ENCODE results near the gene TSFM. TPM values are rescaled to one million over a fixed set of nuclear protein-coding genes. Genes with fewer than 3 reads are reported as not detected.
A peak's percentile ranks its signal among the peaks of the same experiment; 100 is the strongest.

TSFM gene
- total RNA-seq, 6 donors from 2014 or later, result 5.0 to 34.0 (median 22.8) TPM

GRCh38 chr12:57810450-57810849 is 27.9 kb downstream of the TSFM start:
- peak in 1 of 2 donors; percentile 40 for ATAC-seq (ENCODE audit: low FRiP score in 2 of 2)
- Histone ChIP-seq H3K27me3 (no peaks in the 10 kb centered on the region), H3K27ac (no peak overlapping the region), H3K36me3 (peaks cover 13 to 73% (median 63%) of the 10 kb centered on the region in 4 donors), H3K4me3 (no peak overlapping the region), H3K9me3 (no peaks in the 10 kb centered on the region), H3K4me1 (peaks cover 2 to 17% (median 11%) of the 10 kb centered on the region in 4 donors)
- DNase-seq, result no peak
- no peak for TF ChIP-seq POLR2AphosphoS5 (IDR thresholded peaks at IDR 0.05)
- 92 to 96% methylated on average over 5 of the region's 5 CpGs for WGBS, 2 donors

GRCh38 chr12:57811028-57811755 is 28.6 kb downstream of the TSFM start:
- Histone ChIP-seq H3K9me3 (no peaks in the 10 kb centered on the region), H3K36me3 (peaks cover 13 to 71% (median 59%) of the 10 kb centered on the region in 4 donors), H3K27ac (no peak overlapping the region), H3K4me3 (no peak overlapping the region), H3K27me3 (no peaks in the 10 kb centered on the region), H3K4me1 (peaks cover 9 to 25% (median 19%) of the 10 kb centered on the region in 4 donors)
- ATAC-seq (ENCODE audit: low FRiP score in 2 of 2) (no peak), DNase-seq (no peak)
- WGBS, 2 donors, result 92 to 94% methylated on average over 10 of the region's 10 CpGs
- TF ChIP-seq POLR2A (IDR thresholded peaks at IDR 0.05) (no peak), EP300 (IDR thresholded peaks at IDR 0.05) (no peak)

- TF ChIP-seq EP300 (IDR thresholded peaks at IDR 0.05), result no peak
- peak overlapping the region in 2 of 4 donors; percentile 0 to 28 for H3K27ac ChIP-seq
- no peaks in the 10 kb centered on the region for H3K9me3 ChIP-seq
- no peak overlapping the region for H3K4me3 ChIP-seq
- WGBS, 2 donors, result 85 to 90% methylated on average over 12 of the region's 14 CpGs
- ATAC-seq (ENCODE audit: low FRiP score in 2 of 2), result no peak
- peaks cover 11 to 51% (median 38%) of the 10 kb centered on the region in 4 donors for H3K36me3 ChIP-seq
- DNase-seq, result no peak
- H3K4me1 ChIP-seq, result peaks cover 31 to 43% (median 38%) of the 10 kb centered on the region in 4 donors
- H3K27me3 ChIP-seq, result no peaks in the 10 kb centered on the region
These were observed 30.8 kb downstream of the TSFM start for GRCh38 chr12:57813111-57813970.

GRCh38 chr12:57813971-57814772 is 31.6 kb downstream of the TSFM start:
- TF ChIP-seq POLR2A (IDR thresholded peaks at IDR 0.05), result no peak
- TF ChIP-seq EP300 (IDR thresholded peaks at IDR 0.05), result no peak
- TF ChIP-seq CTCF (IDR thresholded peaks at IDR 0.05), result no peak
- TF ChIP-seq POLR2AphosphoS5 (IDR thresholded peaks at IDR 0.05), result no peak
- Histone ChIP-seq H3K9me3 (no peaks in the 10 kb centered on the region), H3K36me3 (peaks cover 8 to 50% (median 32%) of the 10 kb centered on the region in 4 donors), H3K27ac (peak overlapping the region in 3 of 4 donors; percentile 0 to 88 (median 28)), H3K4me3 (no peak overlapping the region), H3K4me1 (peaks cover 39 to 52% (median 45%) of the 10 kb centered on the region in 4 donors), H3K27me3 (no peaks in the 10 kb centered on the region)
- ATAC-seq (ENCODE audit: low FRiP score in 2 of 2), result no peak
- 71 to 85% methylated on average over 16 to 17 of the region's 17 CpGs for WGBS, 2 donors
- DNase-seq, result no peak

GRCh38 chr12:57815177-57816000 is 32.8 kb downstream of the TSFM start:
- Histone ChIP-seq H3K4me3 (no peak overlapping the region), H3K9me3 (no peaks in the 10 kb centered on the region), H3K27me3 (no peaks in the 10 kb centered on the region), H3K4me1 (peaks cover 42 to 54% (median 52%) of the 10 kb centered on the region in 4 donors), H3K27ac (peak overlapping the region in 3 of 4 donors; percentile 56 to 88 (median 67)), H3K36me3 (peaks cover 0 to 50% (median 29%) of the 10 kb centered on the region in 4 donors)
- TF ChIP-seq CTCF (IDR thresholded peaks at IDR 0.05) (no peak), POLR2A (IDR thresholded peaks at IDR 0.05) (no peak), EP300 (IDR thresholded peaks at IDR 0.05) (no peak), POLR2AphosphoS5 (IDR thresholded peaks at IDR 0.05) (no peak)
- 80 to 81% methylated on average over 9 to 13 of the region's 13 CpGs for WGBS, 2 donors
- DNase-seq, result no peak
- no peak for ATAC-seq (ENCODE audit: low FRiP score in 2 of 2)
